Glutamatergic neuron (in vitro differentiated cells): ENCODE measurements around the gene BMPR2. TPM values are rescaled to one million over a fixed set of nuclear protein-coding genes. Genes with fewer than 3 reads are reported as not detected.
A peak's percentile ranks its signal among the peaks of the same experiment; 100 is the strongest.
"Not testable (repeated sequence)": the region's sequence is repeated elsewhere in the genome, so short reads cannot be mapped to it uniquely, and the experiment has no call there.

Experiments
- DNase-seq: peaks from one replicate; pipeline ENCODE4 v3.0.0; 2022
- H3K27ac Mint-ChIP-seq: one replicate; pipeline ENCODE4 v1.8.0; 2020; ENCODE audit warnings: mild to moderate bottlenecking, mixed read lengths, inconsistent platforms; ENCODE audit not compliant: unreplicated experiment
- H3K27me3 Mint-ChIP-seq: one replicate; pipeline ENCODE4 v1.8.0; 2020; ENCODE audit warnings: mild to moderate bottlenecking, moderate library complexity, mixed read lengths, inconsistent platforms; ENCODE audit not compliant: unreplicated experiment
- H3K36me3 Mint-ChIP-seq: one replicate; pipeline ENCODE4 v1.8.0; 2020; ENCODE audit warnings: mild to moderate bottlenecking, mixed read lengths, inconsistent platforms; ENCODE audit not compliant: unreplicated experiment
- H3K4me1 Mint-ChIP-seq: one replicate; pipeline ENCODE4 v1.8.0; 2020; ENCODE audit warnings: mild to moderate bottlenecking, low read depth, mixed read lengths, inconsistent platforms; ENCODE audit not compliant: unreplicated experiment
- H3K4me3 Mint-ChIP-seq: one replicate; pipeline ENCODE4 v1.8.0; 2020; ENCODE audit warnings: mild to moderate bottlenecking, mixed read lengths, inconsistent platforms; ENCODE audit not compliant: unreplicated experiment
- H3K9me3 Mint-ChIP-seq: one replicate; pipeline ENCODE4 v1.8.0; 2020; ENCODE audit warnings: mild to moderate bottlenecking, moderate library complexity, mixed read lengths, inconsistent platforms; ENCODE audit not compliant: unreplicated experiment
- CTCF ChIP-seq: fragments of 200-600 bp; sonication (generic); IDR thresholded peaks from one replicate; pipeline ENCODE4 v1.5.0; 2021; ENCODE audit not compliant: partially characterized antibody, unreplicated experiment
- total RNA-seq: library from RNA; stranded (reverse); fragmentation: NEBNext Ultra II Directional; extraction: Animal tissue kit (Norgen Biotek cat#: 25700); gene quantifications from one replicate; pipeline ENCODE4 v1.2.1, GENCODE V29; 2021; ENCODE audit not compliant: unreplicated experiment

BMPR2 gene
- total RNA-seq, 1 donor from 2014 or later: 95.0 TPM

GRCh38 chr2:202548240-202548639 lies 172.1 kb downstream of the BMPR2 start:
- H3K4me3 Mint-ChIP-seq: no peak overlapping the region
- TF ChIP-seq CTCF: no peak
- H3K36me3 Mint-ChIP-seq: no peaks in the 10 kb centered on the region
- H3K27ac Mint-ChIP-seq: no peak overlapping the region
- no peaks in the 10 kb centered on the region for H3K9me3 Mint-ChIP-seq
- H3K4me1 Mint-ChIP-seq: no peaks in the 10 kb centered on the region
- peaks cover 2% of the 10 kb centered on the region for H3K27me3 Mint-ChIP-seq
- no peak for DNase-seq

GRCh38 chr2:202551000-202551399 lies 174.9 kb downstream of the BMPR2 start:
- not testable (repeated sequence) for DNase-seq, H3K27ac Mint-ChIP-seq, H3K36me3 Mint-ChIP-seq, H3K4me3 Mint-ChIP-seq, H3K27me3 Mint-ChIP-seq, H3K9me3 Mint-ChIP-seq, H3K4me1 Mint-ChIP-seq

GRCh38 chr2:202555356-202555755 lies 179.2 kb downstream of the BMPR2 start:
- DNase-seq: no peak
- Mint-ChIP-seq H3K4me1 (no peaks in the 10 kb centered on the region), H3K27me3 (peaks cover 5% of the 10 kb centered on the region), H3K36me3 (peaks cover 6% of the 10 kb centered on the region), H3K4me3 (no peak overlapping the region), H3K9me3 (peaks cover 3% of the 10 kb centered on the region), H3K27ac (peak overlapping the region; percentile 10)
- no peak for TF ChIP-seq CTCF

- TF ChIP-seq CTCF: no peak
- Mint-ChIP-seq H3K4me1 (no peaks in the 10 kb centered on the region), H3K4me3 (no peak overlapping the region), H3K27ac (no peak overlapping the region), H3K9me3 (peaks cover 3% of the 10 kb centered on the region), H3K27me3 (peaks cover 3% of the 10 kb centered on the region), H3K36me3 (peaks cover 6% of the 10 kb centered on the region)
- no peak for DNase-seq
Observed at GRCh38 chr2:202560200-202560599, 184.1 kb downstream of the BMPR2 start.

GRCh38 chr2:202564226-202564625 lies 188.1 kb downstream of the BMPR2 start:
- no peak overlapping the region for H3K4me3 Mint-ChIP-seq
- H3K9me3 Mint-ChIP-seq: no peaks in the 10 kb centered on the region
- no peaks in the 10 kb centered on the region for H3K27me3 Mint-ChIP-seq
- no peak overlapping the region for H3K27ac Mint-ChIP-seq
- no peaks in the 10 kb centered on the region for H3K36me3 Mint-ChIP-seq
- TF ChIP-seq CTCF: no peak
- no peaks in the 10 kb centered on the region for H3K4me1 Mint-ChIP-seq
- DNase-seq: no peak

GRCh38 chr2:202566286-202566685 lies 190.2 kb downstream of the BMPR2 start:
- Mint-ChIP-seq H3K36me3 (no peaks in the 10 kb centered on the region), H3K4me1 (no peaks in the 10 kb centered on the region), H3K27ac (no peak overlapping the region), H3K27me3 (no peaks in the 10 kb centered on the region), H3K4me3 (no peak overlapping the region), H3K9me3 (no peaks in the 10 kb centered on the region)
- TF ChIP-seq CTCF: no peak
- DNase-seq: no peak
